Pancreas (tissue), 10 donors: Measurements from ENCODE around the gene OBSCN. TPM values are rescaled to one million over a fixed set of nuclear protein-coding genes. Genes with fewer than 3 reads are reported as not detected.
A peak's percentile ranks its signal among the peaks of the same experiment; 100 is the strongest.

Experiments
- ATAC-seq, 4 donors: fragments of 200-7000 bp; cut with Tn5 transposase; one replicate each; pipeline versions ENCODE4 v1.8.0 to v1.9.1; 2020; ENCODE audit warnings: mild to moderate bottlenecking in 4 of 4, moderate library complexity in 4 of 4
- DNase-seq, 6 donors: peaks; one replicate each; pipeline ENCODE4 v3.0.0-alpha.2; 2020
- FAIRE-seq: peaks from 2 replicates; lab custom pipeline; 2012; peaks lifted over from hg19 to GRCh38; lab: Jason Lieb, UNC
- H3K27ac ChIP-seq, 4 donors: fragments of 200-600 bp; sonication (generic); 1 replicate in 3 of 4; 2 replicates in 1 of 4; pipeline versions ENCODE4 v1.5.0 to v1.8.0; 2020
- H3K27me3 ChIP-seq, 4 donors: fragments of 200-600 bp; one replicate each; pipeline ENCODE4 v1.8.0; 2021
- H3K36me3 ChIP-seq, 3 donors: fragments of 200-600 bp; sonication (generic) in 1 of 3; one replicate each; pipeline versions ENCODE4 v1.5.0 to v1.8.0; 2020 to 2021
- H3K4me1 ChIP-seq, 3 donors: fragments of 200-600 bp; one replicate each; pipeline ENCODE4 v1.8.0; 2021
- H3K4me3 ChIP-seq, 4 donors: fragments of 200-600 bp; sonication (generic) in 2 of 4; one replicate each; pipeline versions ENCODE4 v1.5.0 to v1.8.0; 2020 to 2021
- H3K9me3 ChIP-seq, 4 donors: fragments of 200-600 bp; one replicate each; pipeline ENCODE4 v1.8.0; 2021
- CTCF ChIP-seq, 4 donors: fragments of 200-600 bp; sonication (generic) in 3 of 4; IDR thresholded peaks; one replicate each; pipeline versions ENCODE4 v1.5.0 to v1.8.0; 2021; ENCODE audit warnings: antibody characterized with exemption in 4 of 4
- WGBS, 2 donors: extraction: QIAGEN DNeasy Blood & Tissue Kit; methylation state at CpG; one replicate each; pipeline ENCODE4 v1.1.7; 2013; 5-methylcytosine and 5-hydroxymethylcytosine counted together
- intact Hi-C, 3 donors: fragments of 100-400 bp; cut with DNase I; formaldehyde crosslinking; loops; one replicate each; pipeline versions ENCODE4 v1.11.1 to v1.14.2; 2022
- polyA plus RNA-seq, 2 donors: library from polyadenylated mRNA; stranded (reverse); fragments of 200-250 nt; gene quantifications; one replicate each; pipeline ENCODE4 v1.2.3, GENCODE V29; 2013
- total RNA-seq, 6 donors: library from RNA; stranded (reverse); fragmentation: NEBNext Ultra II Directional in 4 of 6; extraction: Animal tissue kit (Norgen Biotek cat#: 25700) in 4 of 6; gene quantifications; one replicate each; pipeline versions ENCODE4 v1.2.1 to v1.2.4, GENCODE V29; 2021 to 2023
- donor health status: healthy with polysubstance abuse.
- donor health status: DM: no; HTN: no; CAD: no; lungs with moderate emphysema.
- donor health status: DM: no; HTN: no; CAD: no.
- donor health status: control.
- donor health status: control.
- donor health status: Bipolar disorder and iron deficiency.
- donor health status: DM: yes; HTN: yes; CAD: no.
- donor health status: DM: no; HTN: no; CAD: no.
- donor health status: DM: no; HTN: no; CAD: no.
- donor health status: DM: yes; HTN: yes; CAD: no.

The OBSCN gene
- total and polyA plus RNA-seq, 8 donors = 7.9 to 61.4 (median 11.3) TPM

DNA sequence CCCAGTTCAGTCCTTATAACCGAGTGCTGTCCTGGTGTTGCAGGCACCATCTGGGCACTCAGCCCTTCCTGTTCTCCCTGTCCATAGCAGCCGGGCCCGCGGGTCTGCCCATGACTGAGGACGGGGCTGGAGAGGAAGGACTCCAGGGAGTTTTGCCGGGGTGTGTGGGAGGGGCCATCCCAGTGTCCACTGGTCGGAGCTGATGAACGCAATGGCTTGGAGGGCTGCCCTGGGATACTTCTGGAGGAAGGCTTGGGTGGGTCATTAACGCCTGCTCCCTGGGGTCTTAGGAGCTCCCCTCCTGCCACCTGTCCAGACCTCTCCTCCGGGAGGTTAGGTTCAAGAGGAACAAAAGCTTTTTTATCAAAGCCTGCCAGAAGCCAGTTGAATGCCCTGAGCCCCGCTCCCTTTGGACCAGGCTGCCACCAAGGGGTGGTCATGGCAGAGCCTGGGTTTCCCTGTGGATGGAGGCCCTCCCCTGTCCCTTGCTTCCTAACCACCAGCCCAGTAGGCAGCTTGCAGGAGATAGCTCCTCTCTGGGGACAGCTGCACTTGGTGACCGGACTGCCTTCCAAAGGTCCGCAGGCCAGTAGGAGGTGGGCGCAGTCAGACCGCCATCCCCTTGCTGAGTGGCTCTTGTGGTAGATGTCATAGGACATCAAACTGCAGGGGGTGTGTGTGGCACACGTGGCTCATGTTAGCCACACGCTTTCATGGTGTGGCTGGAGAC lies 137.5 kb downstream of the OBSCN start:
- Histone ChIP-seq H3K27me3 (no peaks in the 10 kb centered on the region), H3K27ac (no peak overlapping the region), H3K4me3 (no peak overlapping the region), H3K9me3 (no peaks in the 10 kb centered on the region), H3K36me3 (no peaks in the 10 kb centered on the region), H3K4me1 (no peaks in the 10 kb centered on the region)
- intact Hi-C loops = no loop called here
- ATAC-seq (no peak), DNase-seq (peak in 4 of 6 donors; percentile 8 to 48 (median 26)), FAIRE-seq (no peak)
- TF ChIP-seq CTCF (IDR thresholded peaks at IDR 0.05) = no peak
- 89 to 90% methylated on average over 17 of the region's 17 CpGs for WGBS, 2 donors

- H3K27me3 ChIP-seq = no peaks in the 10 kb centered on the region
- 87 to 92% methylated on average over 9 of the region's 9 CpGs for WGBS, 2 donors
- H3K9me3 ChIP-seq = no peaks in the 10 kb centered on the region
- H3K4me1 ChIP-seq = no peaks in the 10 kb centered on the region
- FAIRE-seq = no peak
- intact Hi-C loops = no loop called here
- H3K27ac ChIP-seq = no peak overlapping the region
- no peak for TF ChIP-seq CTCF (IDR thresholded peaks at IDR 0.05)
- no peak overlapping the region for H3K4me3 ChIP-seq
- peak in 3 of 6 donors; percentile 9 to 21 (median 12) for DNase-seq
- H3K36me3 ChIP-seq = no peaks in the 10 kb centered on the region
- no peak for ATAC-seq
These were observed 138.9 kb downstream of the OBSCN start for GRCh38 chr1:228346731-228347130.

DNA sequence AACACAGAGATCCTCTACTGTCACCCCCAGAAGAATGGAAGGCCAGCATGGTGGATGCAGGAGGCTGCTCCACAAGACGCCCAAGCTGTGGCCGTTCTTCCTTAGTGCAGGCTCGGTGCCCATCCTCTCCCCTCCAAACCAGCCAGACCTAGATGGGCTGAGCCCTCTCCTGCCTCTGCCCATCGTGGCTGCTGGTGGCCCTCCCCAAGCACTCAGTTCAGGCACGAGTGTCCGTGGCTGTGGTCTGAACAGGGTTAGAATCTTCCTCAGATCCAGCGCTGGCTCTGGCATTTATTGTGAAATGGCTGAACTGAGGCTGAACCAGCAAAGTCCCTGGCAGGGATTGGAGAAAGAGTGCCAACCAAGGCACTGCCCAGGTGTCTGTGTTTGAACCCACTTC lies 139.3 kb downstream of the OBSCN start:
- WGBS, 2 donors = 74 to 87% methylated on average over 7 of the region's 7 CpGs
- no peak overlapping the region for H3K27ac ChIP-seq
- H3K9me3 ChIP-seq = no peaks in the 10 kb centered on the region
- no peaks in the 10 kb centered on the region for H3K27me3 ChIP-seq
- H3K36me3 ChIP-seq = no peaks in the 10 kb centered on the region
- DNase-seq = peak in 3 of 6 donors; percentile 8 to 39 (median 18)
- no peak for FAIRE-seq
- H3K4me1 ChIP-seq = no peaks in the 10 kb centered on the region
- H3K4me3 ChIP-seq = no peak overlapping the region
- TF ChIP-seq CTCF (IDR thresholded peaks at IDR 0.05) = no peak
- no peak for ATAC-seq
- intact Hi-C loops = no loop called here

GRCh38 chr1:228348708-228349467 lies 141.0 kb downstream of the OBSCN start:
- no peaks in the 10 kb centered on the region for H3K4me1 ChIP-seq
- H3K9me3 ChIP-seq = no peaks in the 10 kb centered on the region
- H3K36me3 ChIP-seq = no peaks in the 10 kb centered on the region
- intact Hi-C loops = no loop called here
- no peak overlapping the region for H3K4me3 ChIP-seq
- DNase-seq = peak in 2 of 6 donors; percentile 15 to 17
- WGBS, 2 donors = 70 to 71% methylated on average over 12 of the region's 12 CpGs
- H3K27me3 ChIP-seq = no peaks in the 10 kb centered on the region
- TF ChIP-seq CTCF (IDR thresholded peaks at IDR 0.05) = no peak
- no peak for ATAC-seq
- no peak overlapping the region for H3K27ac ChIP-seq
- FAIRE-seq = no peak
